CD4-positive, alpha-beta T cell treated with Interleukin-4 for 4 hours (primary cell): ENCODE measurements around the gene SEPHS1.
A peak's percentile ranks its signal among the peaks of the same experiment; 100 is the strongest.
"Not testable (repeated sequence)": the region's sequence is repeated elsewhere in the genome, so short reads cannot be mapped to it uniquely, and the experiment has no call there.

Source experiments
- DNase-seq: peaks from one replicate; pipeline ENCODE4 v3.0.0-alpha.2; 2020

The SEPHS1 gene

DNA sequence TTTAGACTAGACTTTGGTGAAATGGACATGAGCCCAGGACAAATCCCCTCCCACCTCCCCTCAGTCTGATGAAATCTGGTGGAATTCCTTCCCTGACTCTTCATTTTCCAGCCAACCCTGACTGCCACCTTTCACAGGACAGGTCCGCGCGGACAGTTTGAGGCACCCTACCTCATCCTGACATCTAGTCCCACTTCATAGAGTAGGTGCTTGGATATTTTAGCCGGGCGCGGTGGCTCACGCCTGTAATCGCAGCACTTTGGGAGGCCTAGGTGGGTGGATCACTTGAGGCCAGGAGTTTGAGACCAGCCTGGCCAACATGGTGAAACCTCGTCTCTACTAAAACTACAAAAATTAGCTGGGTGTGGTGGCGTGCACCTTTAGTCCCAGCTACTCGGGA, 71.9 kb downstream of the SEPHS1 start:
- not testable (repeated sequence) for DNase-seq

DNA sequence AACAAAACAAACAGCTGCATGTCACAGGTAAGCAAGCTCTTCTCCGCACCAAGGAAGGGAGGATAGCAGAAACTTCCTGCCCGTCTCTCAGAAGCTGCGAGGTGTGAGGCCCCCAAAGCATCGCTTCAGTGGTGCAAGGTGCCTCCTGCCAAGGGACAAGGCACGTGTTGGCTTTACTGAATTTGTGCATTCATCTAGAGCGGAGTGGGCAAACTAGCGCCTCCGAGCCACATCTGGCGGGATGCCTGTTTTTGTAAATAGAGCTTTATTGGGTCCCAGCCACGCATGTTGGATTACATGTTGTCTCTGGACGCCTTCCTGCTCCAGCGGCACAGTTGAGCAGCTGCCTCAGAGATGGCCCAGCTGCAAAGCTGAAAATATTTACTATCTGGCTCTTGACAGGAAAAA, 75.9 kb downstream of the SEPHS1 start:
- DNase-seq: no peak

DNA sequence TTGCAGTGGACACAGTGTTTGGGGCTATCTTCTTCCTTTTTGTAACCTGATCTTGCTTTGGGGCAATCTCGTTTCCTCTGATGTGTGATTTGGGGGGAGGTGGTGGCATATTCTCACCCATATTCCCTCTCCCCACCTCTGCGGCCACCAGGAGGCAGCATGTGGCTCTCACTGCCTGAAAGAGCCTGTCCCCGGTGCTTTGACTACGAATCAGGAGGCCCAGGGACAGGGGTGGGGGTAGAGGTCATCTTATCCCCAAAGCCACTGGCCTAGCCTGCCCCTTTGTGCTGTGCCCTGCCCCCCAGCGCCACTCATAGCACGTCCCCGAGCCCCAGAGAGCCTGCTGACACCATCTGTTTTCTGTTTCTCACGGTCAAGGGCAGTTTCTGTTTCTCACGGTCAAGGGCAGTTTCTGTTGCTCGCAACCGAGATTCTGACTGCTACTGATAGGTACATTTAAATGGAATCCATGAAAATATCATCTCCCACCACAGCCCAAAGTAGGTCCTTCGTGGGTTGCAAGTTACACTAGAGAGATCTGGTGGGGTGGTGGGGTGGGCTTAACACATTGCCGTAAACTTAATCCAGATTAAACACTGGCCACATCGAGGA, 76.4 kb downstream of the SEPHS1 start:
- DNase-seq: peak; percentile 35

DNA sequence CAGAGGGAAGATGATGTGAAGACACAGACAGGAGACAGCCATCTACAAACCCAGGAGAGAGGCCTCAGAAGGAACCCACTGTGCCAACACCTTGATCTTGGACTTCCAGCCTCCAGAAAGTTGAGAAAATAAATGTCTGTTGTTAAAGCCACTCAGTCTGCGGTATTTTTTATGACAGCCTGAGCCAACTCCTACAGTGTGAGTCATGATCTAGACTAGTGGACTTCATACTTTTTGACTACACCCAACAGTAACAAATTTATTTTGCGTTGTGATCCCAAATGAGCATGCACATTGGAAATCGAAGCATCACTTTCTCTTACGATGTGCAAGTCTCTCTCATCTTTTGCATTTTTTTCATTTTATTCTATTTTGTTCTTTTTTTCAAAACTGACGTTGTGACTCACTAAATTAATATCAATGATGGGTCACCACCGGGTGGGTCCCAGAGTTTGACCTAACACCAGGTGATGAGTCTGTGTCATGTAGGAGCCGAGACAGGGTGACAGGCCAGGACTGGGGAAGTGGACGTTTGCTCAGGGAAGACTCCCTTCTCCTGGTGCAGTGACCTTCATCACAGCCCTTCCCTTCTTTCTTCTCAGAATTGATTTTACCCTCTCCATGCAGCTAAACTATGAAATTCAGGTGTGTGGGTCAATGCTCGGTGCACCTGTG, 77.1 kb downstream of the SEPHS1 start:
- no peak for DNase-seq

DNA sequence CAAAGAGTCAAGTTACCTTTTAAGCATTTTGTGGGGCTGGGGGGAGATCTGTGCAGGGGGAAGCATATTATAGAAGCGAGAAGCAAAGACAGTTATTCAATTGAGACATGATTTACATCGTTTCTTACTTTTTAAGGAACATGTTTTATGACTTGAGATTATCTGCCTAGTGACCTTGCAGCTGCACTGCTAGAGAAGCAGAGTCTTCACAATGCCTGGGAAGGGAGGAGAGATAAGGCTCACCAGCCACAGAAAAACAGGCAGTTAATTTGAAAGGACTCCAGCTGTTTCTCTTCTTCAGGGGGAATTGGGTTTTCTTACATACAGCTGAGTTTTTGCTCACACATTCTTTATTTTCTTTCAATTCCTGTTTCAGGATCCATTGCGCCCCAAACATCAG, 79.3 kb downstream of the SEPHS1 start:
- DNase-seq: no peak

DNA sequence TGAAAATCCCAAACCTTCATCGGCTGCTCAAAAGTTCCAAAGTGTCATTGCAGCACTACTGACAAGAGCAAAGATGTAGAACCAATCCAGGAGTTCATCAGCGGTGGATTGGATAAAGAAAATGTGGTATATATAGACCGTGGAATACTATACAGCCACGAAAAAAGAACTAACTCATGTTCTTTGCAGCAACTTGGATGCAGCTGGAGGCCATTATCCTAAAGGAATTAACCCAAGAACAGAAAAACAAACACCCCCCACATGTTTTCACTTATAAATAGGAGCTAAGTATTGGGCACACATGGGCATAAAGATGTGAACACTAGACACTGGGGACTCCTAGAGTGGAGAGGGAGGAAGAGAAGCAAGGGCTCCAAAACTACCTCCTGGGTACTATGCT, 79.8 kb downstream of the SEPHS1 start:
- DNase-seq: no peak
